GM21529 (cell line): ENCODE results near the gene CDH4.

Experiments used
- ATAC-seq: cut with Tn5 transposase; IDR thresholded peaks from one replicate; pipeline ENCODE4 v1.9.1; 2021; ENCODE audit not compliant: unreplicated experiment

CDH4 gene

DNA sequence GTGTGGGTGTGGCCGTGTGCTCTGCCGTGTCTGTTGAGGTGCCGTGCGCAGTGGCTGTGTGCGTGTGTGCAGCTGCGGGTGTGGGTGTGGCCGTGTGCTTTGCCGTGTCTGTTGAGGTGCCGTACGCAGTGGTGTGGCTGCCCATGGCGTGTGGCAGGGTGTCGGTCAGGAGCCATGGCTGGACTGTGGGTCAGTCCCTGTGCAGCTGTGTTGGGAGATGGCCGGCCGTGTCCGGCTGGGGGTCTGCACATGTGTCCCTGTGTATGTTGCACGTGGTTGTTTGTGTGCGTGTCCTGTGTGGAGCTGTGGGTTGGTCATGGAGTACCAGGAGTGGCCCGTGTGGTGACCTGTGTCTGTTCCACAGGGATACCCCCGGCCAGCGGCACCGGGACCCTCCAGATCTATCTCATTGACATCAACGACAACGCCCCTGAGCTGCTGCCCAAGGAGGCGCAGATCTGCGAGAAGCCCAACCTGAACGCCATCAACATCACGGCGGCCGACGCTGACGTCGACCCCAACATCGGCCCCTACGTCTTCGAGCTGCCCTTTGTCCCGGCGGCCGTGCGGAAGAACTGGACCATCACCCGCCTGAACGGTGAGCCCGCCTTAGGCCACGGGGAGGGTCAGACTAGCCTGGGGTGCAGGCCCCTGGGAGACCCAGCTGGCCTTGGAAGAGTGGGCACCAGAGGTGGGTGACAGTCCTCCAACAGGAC is 675.9 kb downstream of the CDH4 start:
- no peak for ATAC-seq

DNA sequence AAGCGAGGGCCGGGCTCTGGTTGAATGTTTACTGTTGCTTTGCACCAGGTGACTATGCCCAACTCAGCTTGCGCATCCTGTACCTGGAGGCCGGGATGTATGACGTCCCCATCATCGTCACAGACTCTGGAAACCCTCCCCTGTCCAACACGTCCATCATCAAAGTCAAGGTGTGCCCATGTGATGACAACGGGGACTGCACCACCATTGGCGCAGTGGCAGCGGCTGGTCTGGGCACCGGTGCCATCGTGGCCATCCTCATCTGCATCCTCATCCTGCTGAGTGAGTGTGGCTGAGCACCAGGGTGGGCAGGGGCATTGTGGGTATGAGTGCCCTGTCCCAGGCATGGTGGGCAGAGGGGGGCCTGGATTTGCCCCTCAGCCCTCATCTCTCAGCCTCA is 677.5 kb downstream of the CDH4 start:
- no peak for ATAC-seq

DNA sequence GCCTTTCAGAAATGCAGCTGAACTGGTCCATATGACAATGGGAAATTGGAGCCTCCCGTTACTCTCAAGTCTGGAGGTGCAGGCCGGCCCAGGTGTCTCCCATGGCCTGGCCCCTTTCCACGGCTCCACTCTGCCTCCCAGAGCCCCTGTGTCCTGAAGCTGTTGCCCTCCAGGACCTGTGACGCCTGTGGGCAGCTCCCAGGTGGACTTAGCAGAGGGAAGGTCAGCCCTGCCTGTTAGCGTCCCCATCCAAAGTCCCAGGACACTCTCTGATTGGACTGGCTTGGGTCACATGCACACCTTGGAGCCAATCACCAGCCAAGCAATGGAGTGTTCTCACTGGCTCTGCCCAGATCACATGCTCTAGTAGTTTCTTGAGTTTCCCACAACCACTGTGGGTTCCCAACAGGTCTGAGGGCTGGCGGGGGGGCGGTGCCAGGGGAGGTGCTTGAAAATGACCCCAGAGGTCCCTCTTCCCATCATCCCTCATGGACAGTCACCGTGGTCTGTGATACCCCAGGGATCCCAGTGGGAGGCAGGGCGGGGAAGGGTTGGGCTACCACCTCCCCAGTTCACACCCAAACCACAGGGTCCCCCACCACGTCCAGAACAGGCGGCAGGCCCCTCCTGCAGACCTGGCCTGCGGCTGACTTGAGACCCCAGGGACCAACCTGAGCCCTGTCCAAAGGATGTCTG is 678.1 kb downstream of the CDH4 start:
- ATAC-seq = no peak

DNA sequence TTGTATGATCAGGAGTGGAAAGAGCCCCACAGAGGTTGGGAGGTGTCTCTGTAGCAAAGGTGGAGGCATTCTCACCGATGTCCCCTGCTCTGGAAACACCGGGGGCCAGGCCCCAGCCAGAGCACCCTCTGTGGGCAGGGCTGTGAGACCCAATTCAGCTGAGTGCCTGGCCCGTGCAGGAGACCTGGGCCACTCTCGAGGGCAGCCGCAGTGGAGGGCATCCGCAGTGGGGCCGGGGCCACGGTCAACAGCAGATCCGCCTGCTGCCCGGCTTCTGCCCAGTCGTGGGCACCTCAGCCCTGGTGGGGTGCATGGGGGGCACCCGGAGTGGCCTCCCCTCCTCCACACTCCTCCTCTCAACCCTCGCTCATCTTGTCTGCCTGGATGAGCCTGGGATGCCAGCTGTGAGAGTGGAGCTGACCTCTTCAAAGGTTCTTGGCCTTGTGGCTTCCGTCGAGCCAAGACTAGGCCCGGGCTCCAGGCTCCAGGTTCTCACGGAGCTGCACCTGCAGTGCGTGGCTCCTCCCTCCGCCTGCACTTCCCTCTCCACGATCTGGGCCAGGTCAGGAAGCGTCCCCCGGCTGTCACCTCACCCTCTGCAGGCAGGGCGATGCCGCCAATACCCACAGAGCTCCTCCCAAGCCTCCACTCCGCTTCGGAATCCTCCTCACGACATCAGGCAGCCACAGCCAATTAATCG is 678.9 kb downstream of the CDH4 start:
- no peak for ATAC-seq

DNA sequence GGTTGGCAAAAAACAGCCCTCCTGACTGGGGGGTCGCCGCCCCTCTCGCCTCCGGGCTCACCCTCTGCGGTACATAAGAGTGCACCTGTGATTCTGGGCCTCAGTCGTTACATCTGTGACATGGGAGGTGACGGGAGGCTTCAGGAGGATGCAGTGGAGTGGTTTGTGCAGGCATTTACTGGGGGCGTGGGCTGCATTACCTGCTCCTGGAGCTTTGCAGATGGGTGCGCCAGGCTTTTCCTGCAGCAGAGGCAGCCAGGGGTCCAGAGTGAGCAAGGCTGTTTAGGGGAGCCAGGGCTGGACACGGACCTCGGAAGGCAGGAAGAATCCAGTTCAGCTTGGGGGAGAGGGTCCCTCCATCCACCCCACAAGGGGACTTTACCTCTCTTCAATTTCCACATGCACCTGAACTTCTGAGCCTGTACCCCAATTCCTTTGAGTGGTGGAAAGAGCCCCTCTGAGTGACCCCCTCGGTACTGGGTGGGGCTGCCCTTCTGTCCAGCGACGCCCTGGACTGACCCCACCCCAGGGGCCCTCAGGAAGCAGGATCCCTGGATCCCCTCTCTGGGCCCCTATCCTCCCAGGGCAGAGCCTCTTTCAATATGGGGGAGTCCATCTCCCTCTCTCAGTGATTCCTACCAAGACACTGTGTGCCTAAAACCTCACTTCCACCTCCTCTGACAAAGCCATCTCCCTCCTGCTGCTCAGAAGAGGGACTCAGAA is 679.6 kb downstream of the CDH4 start:
- no peak for ATAC-seq

DNA sequence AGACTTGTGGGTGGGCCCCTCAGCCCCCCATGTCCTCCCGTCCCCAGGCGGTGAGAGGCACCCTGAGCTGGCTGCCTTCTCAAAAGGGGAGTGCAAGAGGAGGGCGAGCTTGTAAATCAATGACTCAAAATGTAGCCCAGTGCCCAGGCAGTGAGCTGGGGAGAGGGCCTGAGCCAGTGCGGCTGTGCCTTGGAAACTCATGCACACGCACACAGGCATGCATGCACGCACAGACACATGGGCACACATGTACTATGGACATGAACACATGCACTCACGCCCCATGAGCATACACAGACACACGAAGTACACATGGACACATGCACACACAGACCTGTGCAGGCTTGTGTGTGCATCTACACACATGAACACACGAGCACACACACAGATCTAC is 680.1 kb downstream of the CDH4 start:
- no peak for ATAC-seq

DNA sequence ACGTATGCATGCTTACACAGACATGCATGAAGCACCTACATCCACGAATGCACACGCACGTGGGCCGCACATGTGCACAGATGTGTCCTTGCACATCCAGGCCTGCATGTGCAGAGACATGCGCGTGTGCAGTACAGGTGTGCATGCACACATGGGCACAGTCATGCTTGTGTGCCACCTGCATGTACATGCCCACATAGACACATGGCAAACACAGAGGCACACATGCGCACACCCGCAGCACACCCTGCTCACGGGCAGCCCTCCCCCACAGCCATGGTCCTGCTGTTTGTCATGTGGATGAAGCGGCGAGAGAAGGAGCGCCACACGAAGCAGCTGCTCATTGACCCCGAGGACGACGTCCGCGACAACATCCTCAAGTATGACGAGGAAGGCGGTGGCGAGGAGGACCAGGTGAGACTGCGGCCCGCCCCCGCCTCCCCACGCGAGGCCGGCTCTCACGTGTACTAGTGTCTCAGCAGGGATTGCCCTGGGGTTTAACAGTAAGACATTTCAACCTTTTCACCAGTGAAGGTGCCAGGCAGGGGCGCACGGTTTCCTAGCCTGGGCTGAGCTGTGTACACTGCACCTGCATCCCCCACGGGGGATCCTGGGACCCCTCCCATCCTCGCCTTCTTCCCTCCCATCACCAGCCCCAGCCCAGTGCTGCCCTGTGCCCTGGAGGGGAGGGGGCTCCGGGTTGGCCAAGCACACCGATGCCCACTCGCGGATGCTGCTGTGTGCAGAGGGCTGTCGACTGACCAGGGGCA is 680.8 kb downstream of the CDH4 start:
- ATAC-seq = no peak

DNA sequence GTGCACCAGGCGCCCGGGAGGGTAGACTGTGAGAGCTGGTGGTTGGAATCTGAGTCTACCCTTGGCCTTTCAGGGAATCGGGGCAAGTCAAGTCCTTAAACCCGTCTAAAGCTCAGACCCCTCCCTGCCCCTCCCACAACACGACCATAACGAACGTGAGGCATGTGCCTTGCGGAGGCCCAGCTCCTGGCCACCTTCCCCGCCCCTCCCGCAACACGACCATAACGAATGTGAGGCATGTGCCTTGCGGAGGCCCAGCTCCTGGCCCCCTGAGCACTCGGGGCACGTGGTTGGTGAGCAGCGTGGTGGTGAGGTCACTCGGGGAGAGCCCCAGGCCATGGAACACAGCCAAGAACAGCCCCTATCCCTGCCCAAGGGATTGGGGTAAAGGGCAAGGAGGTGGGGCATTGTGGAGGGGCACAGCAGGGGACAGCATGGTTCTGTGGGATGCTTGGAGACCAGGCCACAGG is 681.5 kb downstream of the CDH4 start:
- ATAC-seq = no peak

DNA sequence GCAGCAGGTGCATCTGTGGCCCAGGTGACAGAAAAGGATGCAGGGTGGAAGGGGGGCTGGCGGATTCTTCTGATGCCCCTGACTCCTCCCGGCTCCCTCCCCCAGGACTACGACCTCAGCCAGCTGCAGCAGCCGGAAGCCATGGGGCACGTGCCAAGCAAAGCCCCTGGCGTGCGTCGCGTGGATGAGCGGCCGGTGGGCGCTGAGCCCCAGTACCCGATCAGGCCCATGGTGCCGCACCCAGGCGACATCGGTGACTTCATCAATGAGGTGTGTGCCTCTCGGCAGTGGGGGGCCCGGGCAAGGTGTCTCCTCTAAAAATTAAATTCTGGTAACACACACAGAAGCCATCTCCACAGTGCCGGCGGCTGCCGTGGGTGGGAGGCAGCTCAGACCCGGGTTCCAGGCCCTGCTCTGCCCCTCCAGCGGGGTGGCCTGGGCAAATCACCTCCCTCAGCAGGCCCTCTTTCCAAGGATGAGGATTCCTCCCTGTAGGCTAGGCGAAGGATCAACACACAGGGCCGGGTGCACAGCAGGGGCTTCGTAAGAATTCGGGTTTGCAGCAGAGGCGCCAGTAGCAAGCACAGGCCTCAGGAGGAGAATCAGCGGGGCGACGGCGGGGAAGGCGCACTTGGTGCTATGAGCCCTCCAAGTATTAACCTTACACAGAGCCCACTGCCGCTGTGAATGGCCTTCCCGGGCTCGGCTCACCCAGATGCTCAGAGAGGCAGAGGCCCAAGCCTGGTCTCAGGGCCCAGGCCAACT is 682.1 kb downstream of the CDH4 start:
- no peak for ATAC-seq

DNA sequence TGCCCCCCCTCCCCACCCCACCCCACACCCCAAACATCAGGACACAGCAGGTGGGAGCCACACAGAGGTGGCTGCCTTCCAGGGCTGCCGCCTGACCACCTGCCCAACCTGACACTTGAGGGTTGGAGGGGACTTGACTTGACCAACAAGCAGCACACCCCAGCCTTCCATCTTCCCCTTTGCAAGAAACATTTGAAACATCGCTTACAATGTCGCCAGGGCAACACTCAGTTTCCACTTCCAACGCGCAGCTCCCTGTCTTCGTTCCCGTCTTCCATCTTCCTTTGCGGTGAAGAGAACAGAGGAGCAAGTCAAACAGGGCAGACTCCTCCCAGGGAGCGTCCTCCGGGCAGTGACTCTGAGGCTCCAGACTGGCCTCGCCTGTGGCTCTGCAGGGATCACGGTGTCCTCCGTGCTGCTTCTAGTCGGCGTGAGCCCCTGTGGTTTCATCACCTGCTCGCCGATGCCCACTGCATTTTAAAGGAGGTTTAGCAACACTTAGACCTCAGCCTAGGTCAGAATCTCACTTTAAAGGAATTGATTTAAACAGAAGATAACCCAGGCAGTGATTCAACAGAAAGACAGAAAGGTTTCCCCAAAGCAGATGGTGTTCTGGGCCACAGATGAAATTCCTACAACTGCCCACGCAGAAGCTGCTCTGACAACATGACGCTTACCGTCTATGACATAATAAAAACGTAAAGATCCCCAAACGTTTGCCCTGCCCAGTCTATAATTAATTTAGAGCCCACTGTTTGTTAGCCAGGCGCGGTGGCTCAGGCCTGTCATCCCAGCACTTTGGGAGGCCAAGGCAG is 682.9 kb downstream of the CDH4 start:
- ATAC-seq = no peak

DNA sequence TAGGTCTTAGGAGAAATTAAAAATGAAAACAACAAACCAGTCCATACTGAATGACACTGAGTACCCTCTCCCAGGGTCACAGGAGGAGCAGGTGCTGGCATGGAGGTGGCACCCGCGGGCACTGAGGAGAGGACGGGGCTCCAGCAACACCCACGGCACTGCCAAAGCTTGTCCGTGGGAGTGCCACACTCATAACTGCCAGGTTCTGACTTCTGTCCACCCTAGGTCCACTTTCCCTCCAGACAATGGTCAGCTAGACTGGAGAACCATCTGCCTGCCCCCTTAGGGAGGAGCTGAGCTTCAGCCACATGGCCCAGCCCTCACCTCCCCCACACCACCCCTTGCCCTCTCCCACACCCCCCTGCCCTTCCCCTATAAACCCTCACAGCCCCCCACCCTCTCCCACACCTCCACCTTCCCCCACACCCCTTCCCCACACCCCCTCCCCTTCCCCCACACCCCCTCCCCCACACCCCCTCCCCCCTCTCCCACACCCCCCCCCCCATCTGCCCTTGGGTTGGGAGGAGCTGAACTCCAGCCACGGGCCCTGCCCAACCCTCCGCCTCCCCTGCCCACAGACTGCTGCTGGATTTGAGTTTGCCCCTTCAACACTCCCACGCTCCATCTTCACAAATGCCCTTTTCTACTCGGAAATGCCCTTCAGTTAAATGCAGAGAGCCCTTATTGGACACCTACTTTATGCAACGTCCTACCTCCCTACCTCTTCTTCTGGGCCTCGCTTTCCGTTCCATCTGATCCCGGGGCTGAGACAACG is 684.1 kb downstream of the CDH4 start:
- no peak for ATAC-seq

DNA sequence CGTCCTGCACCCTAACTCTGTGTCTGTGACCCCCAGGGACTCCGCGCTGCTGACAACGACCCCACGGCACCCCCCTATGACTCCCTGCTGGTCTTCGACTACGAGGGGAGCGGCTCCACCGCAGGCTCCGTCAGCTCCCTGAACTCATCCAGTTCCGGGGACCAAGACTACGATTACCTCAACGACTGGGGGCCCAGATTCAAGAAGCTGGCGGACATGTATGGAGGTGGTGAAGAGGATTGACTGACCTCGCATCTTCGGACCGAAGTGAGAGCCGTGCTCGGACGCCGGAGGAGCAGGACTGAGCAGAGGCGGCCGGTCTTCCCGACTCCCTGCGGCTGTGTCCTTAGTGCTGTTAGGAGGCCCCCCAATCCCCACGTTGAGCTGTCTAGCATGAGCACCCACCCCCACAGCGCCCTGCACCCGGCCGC is 684.7 kb downstream of the CDH4 start:
- ATAC-seq = no peak

DNA sequence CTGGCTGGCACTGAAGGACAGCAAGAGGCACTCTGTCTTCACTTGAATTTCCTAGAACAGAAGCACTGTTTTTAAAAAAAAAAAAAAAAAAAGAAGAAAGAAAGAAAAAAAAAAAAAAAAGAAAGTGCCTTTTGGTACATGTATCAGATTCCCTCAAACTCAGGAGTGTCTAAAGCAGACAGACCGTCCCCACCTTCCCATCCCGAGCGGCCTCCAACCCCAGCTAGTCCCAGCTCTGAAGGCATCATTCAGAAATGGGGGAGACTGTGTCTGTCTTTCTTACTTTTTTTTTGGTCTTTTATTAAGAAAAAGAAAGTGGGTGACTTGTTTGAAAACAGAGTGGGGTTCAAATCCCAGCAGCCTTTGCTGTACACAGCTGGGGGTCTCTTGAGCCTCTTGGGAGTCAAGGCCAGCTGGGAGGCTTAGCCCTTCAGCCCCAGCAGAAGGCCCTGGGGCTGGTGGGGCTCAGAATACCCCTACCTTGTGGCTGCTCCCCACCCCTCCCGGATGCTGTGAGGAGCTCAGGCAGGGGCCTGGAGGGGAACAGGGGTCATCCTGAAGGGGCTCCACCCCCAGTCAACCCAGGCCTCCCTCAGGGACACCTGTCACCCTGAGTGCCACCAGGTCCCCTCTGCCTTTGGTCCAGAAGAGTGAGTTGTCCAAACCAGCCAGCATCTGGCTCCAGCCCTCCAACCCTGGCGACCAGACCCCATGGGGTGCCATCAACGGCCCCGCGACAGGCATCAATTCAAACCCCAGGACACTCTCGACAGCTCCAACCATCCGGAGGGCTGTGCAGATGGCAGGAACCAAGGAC is 685.3 kb downstream of the CDH4 start:
- no peak for ATAC-seq

DNA sequence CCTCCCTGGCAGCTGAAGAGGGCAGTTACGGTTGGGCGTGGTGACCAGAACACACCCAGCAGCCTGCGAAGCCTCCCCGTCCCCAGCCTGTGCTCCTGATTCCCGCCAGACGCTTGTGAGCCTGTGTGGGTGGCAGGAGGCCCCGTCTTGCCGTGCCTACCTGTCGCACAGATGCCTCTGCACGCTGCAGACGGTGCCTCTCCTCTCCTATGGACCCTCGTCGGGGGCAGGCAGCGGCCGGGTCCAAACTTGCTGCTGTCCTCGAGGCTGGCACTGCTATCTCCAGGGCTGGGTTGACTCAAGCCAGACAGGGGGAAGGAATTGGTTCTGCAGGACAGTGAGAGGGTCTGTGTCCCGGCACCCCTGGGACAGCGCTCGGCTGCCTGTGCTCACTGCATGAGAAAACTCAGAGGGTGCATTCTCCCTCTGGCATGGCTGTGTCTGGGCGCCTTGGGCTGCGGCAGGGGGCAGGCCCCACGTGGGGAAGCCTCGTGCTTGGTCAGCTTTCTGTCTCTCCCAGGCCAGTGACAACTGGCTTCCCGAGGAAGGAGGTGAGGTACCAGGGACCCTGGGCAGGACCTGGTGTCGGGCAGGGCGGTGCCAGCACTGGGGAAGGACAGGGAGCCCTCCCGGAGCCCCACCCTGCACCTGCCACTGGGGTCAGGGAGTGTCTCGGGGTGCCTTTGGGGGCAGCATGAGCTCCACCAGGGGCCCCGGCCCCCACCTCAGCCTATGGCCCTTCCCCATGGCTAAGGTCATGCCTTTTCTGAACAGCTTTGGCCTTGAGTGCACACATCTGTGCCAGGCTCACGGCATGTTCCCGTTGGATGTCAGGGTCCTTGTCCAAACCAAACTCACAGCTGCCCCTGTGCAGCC is 686.1 kb downstream of the CDH4 start:
- no peak for ATAC-seq

DNA sequence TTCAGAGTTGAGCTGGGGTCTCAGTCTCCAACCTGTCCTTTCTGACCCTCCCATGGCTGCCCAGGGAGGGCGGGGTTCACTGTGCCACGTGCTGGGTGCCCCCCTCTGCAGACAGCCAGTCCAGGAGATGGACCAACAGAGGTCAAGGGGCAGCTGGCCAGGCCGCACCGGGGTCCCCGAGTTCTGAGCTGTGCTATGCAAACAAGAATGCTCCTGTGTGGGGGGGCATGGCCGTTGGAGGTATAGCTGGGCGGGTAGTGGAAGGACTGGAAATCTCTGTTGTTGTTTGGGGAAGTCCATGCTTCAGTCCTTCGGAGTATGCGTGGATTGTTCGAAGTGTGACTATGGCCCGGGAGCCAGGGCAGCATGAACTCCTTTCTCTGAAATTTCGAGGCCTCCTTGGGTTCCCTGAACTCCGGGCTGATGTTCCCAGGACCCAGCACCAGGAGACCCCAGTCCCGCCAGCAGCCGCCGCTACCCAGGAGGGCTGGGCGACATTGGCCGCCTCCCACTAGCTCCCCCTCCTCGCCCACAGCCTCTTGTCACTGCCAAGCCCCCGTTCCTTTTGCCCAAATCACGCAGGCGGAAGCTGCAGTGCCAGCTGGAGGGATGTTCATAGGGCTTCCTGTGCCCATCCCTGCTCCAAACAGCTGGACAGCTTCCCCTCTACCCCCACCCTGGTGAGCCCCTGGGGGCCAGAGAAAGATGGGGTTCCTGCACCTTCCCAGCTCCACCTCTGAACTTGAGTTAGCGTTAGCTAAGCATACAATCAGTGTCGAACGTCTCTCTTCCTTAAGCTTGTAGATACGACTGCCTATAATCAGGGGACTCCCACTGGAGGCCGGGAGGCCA is 687.0 kb downstream of the CDH4 start:
- no peak for ATAC-seq
